ELF-1 (cell line): ENCODE results near the gene RHEB.

Experiments
- DNase-seq: peaks from one replicate; pipeline ENCODE4 v3.0.0-alpha.2; 2016; ENCODE audit warnings: low read depth, low spot score

The RHEB gene

GRCh38 chr7:151470711-151471110 is 49.0 kb downstream of the RHEB start:
- no peak for DNase-seq

- DNase-seq, result no peak
Observed at GRCh38 chr7:151469281-151469680, 50.4 kb downstream of the RHEB start.

- no peak for DNase-seq
Observed at GRCh38 chr7:151468217-151469018, 51.3 kb downstream of the RHEB start.

- DNase-seq, result no peak
Observed at GRCh38 chr7:151465169-151465568, 54.5 kb downstream of the RHEB start.

- DNase-seq, result peak; percentile 61
Observed at GRCh38 chr7:151462306-151462779, 57.4 kb downstream of the RHEB start.

GRCh38 chr7:151461942-151462230 is 57.8 kb downstream of the RHEB start:
- DNase-seq, result no peak

- DNase-seq, result no peak
Observed at GRCh38 chr7:151461096-151461941, 58.4 kb downstream of the RHEB start.

GRCh38 chr7:151460474-151460855 is 59.2 kb downstream of the RHEB start:
- DNase-seq, result no peak

GRCh38 chr7:151459726-151460473 is 59.8 kb downstream of the RHEB start:
- peak; percentile 93 for DNase-seq

- DNase-seq, result no peak
Observed at GRCh38 chr7:151457534-151457933, 62.2 kb downstream of the RHEB start.

GRCh38 chr7:151456782-151457181 is 62.9 kb downstream of the RHEB start:
- peak; percentile 83 for DNase-seq

- DNase-seq, result no peak
Observed at GRCh38 chr7:151456276-151456675, 63.4 kb downstream of the RHEB start.

GRCh38 chr7:151455690-151456089 is 64.0 kb downstream of the RHEB start:
- DNase-seq, result no peak

GRCh38 chr7:151454932-151455530 is 64.7 kb downstream of the RHEB start:
- no peak for DNase-seq

GRCh38 chr7:151454305-151454704 is 65.4 kb downstream of the RHEB start:
- DNase-seq, result peak; percentile 77

GRCh38 chr7:151453326-151453791 is 66.3 kb downstream of the RHEB start:
- DNase-seq, result peak; percentile 71

- no peak for DNase-seq
Observed at GRCh38 chr7:151452680-151453325, 66.9 kb downstream of the RHEB start.

- peak; percentile 55 for DNase-seq
Observed at GRCh38 chr7:151451626-151452571, 67.8 kb downstream of the RHEB start.

GRCh38 chr7:151451156-151451555 is 68.5 kb downstream of the RHEB start:
- no peak for DNase-seq

- DNase-seq, result no peak
Observed at GRCh38 chr7:151449990-151450389, 69.7 kb downstream of the RHEB start.
